Measurements from ENCODE around the gene PRR14. TPM values are rescaled to one million over a fixed set of nuclear protein-coding genes. Genes with fewer than 3 reads are reported as not detected.
A peak's percentile ranks its signal among the peaks of the same experiment; 100 is the strongest.

Gene PRR14
- total and polyA plus RNA-seq, 2 donors (not counting 1 experiment from before 2014, with no cell fraction given), result 2.5 to 6.6 TPM

DNA sequence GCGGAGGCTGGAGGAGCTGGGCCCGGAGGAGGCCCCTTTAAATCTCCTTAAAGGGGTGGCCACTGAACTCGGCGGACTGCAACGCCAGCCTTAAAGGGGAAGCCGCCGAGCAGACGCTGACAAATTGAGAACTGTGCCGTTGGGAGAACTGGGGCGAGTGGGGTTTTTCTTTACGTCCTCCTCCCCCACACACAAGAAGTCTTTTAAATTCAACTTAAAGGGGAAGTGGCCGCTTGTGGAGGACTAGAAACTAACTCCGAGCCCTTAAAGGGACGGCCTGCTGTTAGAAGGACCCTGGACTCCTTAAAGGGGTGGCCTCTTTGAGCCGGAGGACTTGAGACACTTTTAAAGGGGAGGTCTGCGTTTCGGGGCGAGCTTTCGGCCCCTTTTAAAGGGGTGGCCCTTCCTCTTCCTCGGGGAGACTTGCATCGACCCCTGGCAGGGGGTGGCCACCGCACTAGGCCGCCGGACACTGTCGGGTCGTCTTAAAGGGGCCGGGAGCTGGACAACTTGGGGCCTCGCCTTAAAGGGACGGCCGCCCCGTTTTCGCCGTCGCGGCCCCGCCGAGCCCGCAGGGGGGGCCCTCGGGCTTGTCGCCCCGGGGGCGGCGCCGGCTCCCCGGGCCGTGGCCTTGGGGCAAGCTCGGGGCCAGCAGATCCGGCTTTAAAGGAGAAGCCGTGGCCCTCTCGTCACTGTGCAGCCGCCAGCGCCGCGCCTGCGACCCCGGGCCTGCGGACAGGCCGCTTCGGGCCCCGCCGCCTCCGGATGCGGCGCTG lies 8.2 kb downstream of the PRR14 start:
- Histone ChIP-seq H3K4me3 (replicated peaks in 1 of 4; ENCODE audit: control extremely low read depth in 1 of 4, insufficient read depth in 1 of 4, low read depth in 3 of 4, low read length in 4 of 4) (peak overlapping the region; percentile 69 to 89 (median 87)), H3K4me2 (ENCODE audit: extremely low read depth, insufficient read depth, low read length) (peak overlapping the region; percentile 33), H3K36me3 (ENCODE audit: control insufficient read depth, insufficient read depth, low read length) (peaks cover 29% of the 10 kb centered on the region), H4K20me1 (ENCODE audit: control insufficient read depth, extremely low read depth, insufficient read depth, low read length) (no peaks in the 10 kb centered on the region), H3K9ac (ENCODE audit: insufficient read depth, low read length) (peak overlapping the region; percentile 99), H3K27ac (ENCODE audit: insufficient read depth, low read length) (peak overlapping the region; percentile 99), H3K79me2 (ENCODE audit: control insufficient read depth, insufficient read depth, low read length) (peaks cover 43% of the 10 kb centered on the region), H3K4me1 (ENCODE audit: control insufficient read depth, extremely low read depth, insufficient read depth, low read length) (peaks cover 17% of the 10 kb centered on the region), H3K27me3 (ENCODE audit: control insufficient read depth, insufficient read depth, low read length) (no peaks in the 10 kb centered on the region), H3K9me3 (ENCODE audit: control insufficient read depth, insufficient read depth, low read depth, low read length) (no peaks in the 10 kb centered on the region), H2AFZ (ENCODE audit: low read length) (peak overlapping the region; percentile 42)
- TF ChIP-seq, protein P1, sequence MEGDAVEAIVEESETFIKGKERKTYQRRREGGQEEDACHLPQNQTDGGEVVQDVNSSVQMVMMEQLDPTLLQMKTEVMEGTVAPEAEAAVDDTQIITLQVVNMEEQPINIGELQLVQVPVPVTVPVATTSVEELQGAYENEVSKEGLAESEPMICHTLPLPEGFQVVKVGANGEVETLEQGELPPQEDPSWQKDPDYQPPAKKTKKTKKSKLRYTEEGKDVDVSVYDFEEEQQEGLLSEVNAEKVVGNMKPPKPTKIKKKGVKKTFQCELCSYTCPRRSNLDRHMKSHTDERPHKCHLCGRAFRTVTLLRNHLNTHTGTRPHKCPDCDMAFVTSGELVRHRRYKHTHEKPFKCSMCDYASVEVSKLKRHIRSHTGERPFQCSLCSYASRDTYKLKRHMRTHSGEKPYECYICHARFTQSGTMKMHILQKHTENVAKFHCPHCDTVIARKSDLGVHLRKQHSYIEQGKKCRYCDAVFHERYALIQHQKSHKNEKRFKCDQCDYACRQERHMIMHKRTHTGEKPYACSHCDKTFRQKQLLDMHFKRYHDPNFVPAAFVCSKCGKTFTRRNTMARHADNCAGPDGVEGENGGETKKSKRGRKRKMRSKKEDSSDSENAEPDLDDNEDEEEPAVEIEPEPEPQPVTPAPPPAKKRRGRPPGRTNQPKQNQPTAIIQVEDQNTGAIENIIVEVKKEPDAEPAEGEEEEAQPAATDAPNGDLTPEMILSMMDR (conservative IDR thresholded peaks at IDR 0.05 in 1 of 2, IDR thresholded peaks at IDR 0.05 in 1 of 2; ENCODE audit: low read depth in 1 of 2, low read length in 2 of 2), result no peak
- TF ChIP-seq EZH2 (IDR thresholded peaks at IDR 0.05; ENCODE audit: low read length, missing control alignments), result no peak
- peak; percentile 96 to 98 for DNase-seq (ENCODE audit: low read depth in 2 of 2)

DNA sequence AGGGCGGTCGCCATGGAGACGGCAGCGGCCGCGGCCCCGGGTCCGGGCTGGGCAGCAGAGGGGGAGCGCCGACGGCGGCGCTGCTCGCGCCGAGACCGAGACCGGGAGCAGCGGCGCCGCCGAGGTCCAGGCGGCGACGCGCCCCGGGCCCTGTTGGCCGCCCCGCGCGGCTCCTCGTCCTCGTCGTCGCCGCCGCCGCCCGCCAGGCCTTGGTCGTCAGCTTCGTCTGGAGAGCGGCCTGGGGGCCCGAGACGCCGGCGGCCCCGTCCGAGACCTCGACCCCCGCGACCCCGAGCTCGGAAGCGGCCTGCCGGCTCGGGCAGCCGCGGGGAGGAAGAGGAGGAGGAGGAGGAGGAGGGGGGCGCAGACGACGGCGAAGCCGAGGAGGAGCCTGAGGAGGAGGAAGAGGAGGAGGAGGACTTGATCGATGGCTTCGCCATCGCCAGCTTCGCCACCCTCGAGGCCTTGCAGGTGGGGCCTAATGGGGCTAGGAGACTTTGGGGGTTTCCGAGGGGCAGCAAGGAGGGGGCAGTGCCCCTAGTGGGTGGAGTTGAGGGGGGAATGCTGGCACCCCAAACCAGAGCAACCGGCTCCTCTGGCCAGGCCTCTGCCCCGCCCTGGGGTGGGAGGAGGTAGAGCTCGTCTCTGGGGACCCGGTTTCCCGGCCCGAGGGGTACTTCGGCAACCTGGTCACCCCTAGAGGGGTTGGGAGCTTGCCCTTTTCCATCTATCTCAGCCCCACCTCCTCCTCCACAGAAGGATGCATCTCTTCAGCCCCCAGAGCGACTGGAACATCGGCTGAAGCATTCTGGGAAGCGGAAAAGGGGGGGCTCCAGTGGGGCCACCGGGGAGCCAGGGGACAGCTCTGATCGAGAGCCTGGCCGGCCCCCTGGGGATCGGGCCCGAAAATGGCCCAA lies 9.0 kb downstream of the PRR14 start:
- Histone ChIP-seq H3K4me2 (ENCODE audit: extremely low read depth, insufficient read depth, low read length) (peak overlapping the region; percentile 100), H3K9ac (ENCODE audit: insufficient read depth, low read length) (peak overlapping the region; percentile 99), H2AFZ (ENCODE audit: low read length) (no peak overlapping the region), H4K20me1 (ENCODE audit: control insufficient read depth, extremely low read depth, insufficient read depth, low read length) (no peaks in the 10 kb centered on the region), H3K4me1 (ENCODE audit: control insufficient read depth, extremely low read depth, insufficient read depth, low read length) (peaks cover 17% of the 10 kb centered on the region), H3K36me3 (ENCODE audit: control insufficient read depth, insufficient read depth, low read length) (peaks cover 30% of the 10 kb centered on the region), H3K79me2 (ENCODE audit: control insufficient read depth, insufficient read depth, low read length) (peaks cover 47% of the 10 kb centered on the region), H3K4me3 (replicated peaks in 1 of 4; ENCODE audit: control extremely low read depth in 1 of 4, insufficient read depth in 1 of 4, low read depth in 3 of 4, low read length in 4 of 4) (peak overlapping the region; percentile 73 to 89 (median 81)), H3K9me3 (ENCODE audit: control insufficient read depth, insufficient read depth, low read depth, low read length) (no peaks in the 10 kb centered on the region), H3K27ac (ENCODE audit: insufficient read depth, low read length) (peak overlapping the region; percentile 99), H3K27me3 (ENCODE audit: control insufficient read depth, insufficient read depth, low read length) (no peaks in the 10 kb centered on the region)
- TF ChIP-seq, protein P1 (conservative IDR thresholded peaks at IDR 0.05 in 1 of 2, IDR thresholded peaks at IDR 0.05 in 1 of 2; ENCODE audit: low read depth in 1 of 2, low read length in 2 of 2), result peak in 1 of 2 donors; percentile 7
- TF ChIP-seq EZH2 (IDR thresholded peaks at IDR 0.05; ENCODE audit: low read length, missing control alignments), result no peak
- DNase-seq (ENCODE audit: low read depth in 2 of 2), result peak; percentile 5 to 26

All from fibroblast of lung (primary cell).